GM21528 (cell line): Measurements from ENCODE around the gene TRPV5.

Source experiments
- ATAC-seq: cut with Tn5 transposase; IDR thresholded peaks from one replicate; pipeline ENCODE4 v1.9.1; 2021; ENCODE audit warnings: mild to moderate bottlenecking, moderate library complexity; ENCODE audit not compliant: unreplicated experiment, low FRiP score

TRPV5 gene

DNA sequence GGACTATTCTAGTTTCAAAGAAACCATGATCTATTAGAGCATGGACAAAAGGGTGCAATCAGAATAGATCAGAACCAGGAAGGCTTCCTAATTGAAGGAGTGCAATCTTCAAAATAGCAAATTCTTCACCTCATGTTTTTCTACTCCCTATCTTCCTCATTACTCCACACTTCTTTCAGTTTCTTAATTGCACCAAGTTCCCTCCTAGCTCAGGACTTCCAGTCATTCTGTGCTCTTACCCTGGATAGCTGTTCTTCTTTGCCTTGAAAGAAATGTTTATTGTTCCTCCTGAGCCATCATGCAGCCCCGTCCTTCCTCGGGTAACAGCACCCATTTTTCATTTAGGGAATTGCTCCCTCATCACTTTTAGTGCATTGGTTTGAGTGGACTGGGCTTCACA, 23.1 kb downstream of the TRPV5 start:
- no peak for ATAC-seq

DNA sequence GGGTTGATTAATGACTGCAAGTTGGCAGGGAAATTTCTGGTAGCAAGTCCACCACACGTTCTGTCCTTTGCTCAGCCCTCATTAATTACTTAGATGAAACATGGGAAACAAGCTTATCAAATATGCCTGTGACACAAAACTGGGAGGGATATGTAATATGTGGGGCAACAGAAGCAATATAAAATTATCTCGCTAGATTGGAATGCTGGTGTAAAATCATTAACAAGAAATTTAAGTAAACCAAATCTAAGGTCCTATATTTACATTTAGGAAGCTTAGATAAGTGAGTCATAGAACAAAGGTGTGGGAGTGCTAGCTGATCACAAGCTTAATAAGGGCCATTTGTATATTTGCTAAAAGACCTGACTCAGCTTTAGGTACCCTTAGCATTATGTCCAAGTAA, 23.5 kb downstream of the TRPV5 start:
- no peak for ATAC-seq

DNA sequence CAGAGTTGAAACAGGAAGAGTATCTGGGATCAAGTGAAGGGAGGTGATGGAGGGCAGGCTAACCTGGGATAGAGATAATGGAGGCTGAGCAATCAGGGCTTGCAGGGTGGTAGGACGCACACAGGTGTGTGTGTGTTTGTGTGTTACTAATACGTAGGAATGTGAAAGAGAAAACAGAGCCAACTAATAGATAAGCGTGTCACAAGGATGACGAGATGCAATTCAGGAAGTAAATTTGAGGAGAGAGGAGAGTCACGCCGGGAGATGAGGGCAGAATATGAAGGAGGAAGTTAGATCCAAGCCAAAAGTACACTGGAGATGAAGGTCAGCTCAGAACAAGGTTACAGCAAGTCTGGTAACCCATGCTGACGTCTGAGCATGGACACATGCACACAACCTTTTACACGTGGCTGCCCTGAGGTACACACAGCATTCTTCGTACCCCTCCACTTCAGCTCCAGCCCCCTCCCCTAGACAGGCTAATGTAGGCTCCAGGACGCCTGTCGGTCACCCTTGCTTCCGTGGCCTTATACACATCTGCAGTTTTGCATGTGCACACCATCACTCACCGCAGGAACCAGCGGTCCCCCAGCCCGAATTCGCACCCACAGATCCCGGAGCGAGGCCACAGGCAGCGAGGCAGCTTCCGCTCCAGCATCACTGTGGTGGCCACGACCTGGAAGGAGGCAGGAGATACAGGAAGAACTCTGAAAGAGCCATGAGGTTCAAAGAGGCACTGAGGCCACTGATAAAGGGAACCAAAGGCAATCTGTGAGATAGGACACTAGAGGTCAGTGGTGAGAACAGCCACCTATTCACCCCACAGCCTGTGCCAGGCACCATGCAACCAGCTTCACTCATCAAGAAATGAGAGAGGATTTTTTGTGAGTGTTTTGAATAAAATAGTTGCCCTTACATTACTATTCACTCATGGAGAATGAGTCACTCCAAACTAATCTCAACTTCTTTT, 24.3 kb downstream of the TRPV5 start:
- ATAC-seq = no peak

DNA sequence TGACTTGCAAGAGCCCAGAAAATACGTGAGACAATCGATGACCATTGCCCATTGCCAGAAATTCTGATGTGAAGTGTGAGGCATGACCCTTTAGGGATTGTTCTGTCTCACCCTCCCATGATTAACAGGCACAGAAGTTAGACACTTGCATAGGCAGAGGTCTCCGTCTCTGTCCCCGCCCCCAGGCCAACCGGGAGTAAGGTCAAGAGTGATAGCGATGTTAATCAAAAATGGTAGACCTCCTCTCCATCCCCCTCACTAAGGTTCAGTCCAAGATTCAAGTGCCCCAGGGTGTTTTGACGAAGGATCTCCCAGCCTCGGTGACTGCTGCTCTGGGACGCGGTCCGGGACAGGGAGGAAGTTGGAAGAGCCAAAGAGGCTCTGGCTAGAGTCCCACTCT, 25.3 kb downstream of the TRPV5 start:
- ATAC-seq = no peak

DNA sequence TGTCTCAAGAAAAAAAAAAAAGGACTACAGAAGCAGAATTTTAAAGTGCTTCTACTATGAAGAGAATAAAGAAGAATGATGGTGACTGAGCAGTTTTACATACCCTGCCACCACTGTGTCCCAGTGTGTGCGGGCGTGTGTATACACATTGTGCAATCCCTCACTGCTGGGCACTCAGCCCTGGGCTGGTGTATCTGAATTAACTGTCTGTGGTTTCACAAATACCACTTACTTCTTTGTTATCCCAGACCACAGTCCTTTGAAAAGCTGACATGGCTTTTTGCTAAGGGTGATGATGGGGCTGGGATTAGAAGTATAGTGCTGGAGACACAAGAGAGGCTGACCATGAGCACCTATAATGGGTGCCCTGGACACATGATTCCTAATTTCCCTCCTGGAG, 26.9 kb downstream of the TRPV5 start:
- ATAC-seq = no peak

DNA sequence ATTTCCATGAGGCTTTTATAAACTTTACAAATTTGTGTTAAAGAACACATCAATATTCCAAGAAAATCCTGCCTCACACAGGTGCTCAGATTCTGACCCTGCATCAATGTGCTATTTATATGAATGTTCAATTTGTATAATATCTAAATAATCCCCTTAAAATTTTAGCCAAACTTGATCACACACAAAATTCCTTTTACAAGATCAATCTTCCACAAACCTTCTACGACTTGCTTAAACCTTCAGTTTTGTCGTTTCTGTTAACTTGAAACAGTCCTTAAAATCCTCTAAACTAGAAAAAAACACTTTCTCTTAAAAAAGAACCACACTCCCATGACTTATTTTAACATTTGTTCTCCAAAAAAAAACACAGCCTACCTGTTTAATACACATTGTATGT, 27.8 kb downstream of the TRPV5 start:
- no peak for ATAC-seq

DNA sequence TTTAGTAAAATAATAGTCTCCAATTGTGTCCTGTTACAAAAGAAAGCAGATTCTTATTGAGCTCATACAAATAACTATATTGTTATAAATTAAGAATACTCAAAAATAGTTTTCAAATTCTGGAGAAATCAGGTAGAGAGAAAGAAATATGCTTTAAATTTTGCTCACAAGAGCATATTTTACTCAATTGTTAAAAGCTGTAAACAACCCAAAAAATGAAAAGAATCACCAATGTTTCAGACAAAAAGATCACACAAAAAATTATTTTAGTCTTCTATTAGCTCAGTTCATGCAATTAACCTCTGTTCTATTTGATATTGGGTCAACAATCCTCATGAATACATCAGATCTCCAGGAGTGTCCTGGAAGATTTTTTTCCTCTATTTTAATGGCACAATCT, 29.4 kb downstream of the TRPV5 start:
- ATAC-seq = no peak

DNA sequence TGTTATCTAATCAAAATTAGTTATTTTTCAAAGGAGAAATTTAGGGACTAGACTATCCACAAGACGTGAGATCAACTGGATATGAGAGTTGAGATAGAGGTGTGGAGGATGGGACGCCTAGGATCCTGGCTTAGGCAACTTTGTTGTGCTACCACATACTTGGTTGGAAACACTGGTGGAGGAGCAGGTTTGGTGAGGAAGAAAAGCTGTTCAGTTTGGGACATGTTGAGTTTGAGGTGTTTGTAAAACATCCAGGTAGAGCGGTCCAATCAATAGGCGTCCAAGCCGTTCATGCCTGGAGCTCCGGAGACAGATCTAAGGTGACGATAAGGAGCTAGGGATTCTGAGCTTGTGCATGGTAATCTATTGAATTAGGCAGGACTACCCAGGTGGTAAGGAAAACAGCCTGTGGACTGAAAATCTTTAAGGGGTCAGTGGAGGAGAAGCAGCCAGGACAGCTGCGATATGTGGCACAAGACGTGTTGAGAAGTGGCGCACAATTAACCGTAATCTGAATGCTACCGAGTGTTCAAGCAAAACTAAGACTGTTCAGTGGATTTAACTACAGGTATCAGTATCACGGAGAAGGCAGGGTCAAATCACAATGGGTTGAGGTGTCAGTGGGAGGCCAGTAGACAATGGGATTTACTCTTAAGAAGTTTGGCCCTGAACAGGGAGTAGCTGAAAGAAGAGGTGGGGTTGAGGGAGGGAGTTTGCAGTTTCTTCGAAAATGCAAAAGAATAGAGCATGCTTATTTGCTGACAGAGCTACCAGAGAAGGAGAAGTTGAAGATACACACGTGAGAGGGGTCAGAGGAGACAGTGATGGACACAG, 31.9 kb downstream of the TRPV5 start:
- no peak for ATAC-seq

DNA sequence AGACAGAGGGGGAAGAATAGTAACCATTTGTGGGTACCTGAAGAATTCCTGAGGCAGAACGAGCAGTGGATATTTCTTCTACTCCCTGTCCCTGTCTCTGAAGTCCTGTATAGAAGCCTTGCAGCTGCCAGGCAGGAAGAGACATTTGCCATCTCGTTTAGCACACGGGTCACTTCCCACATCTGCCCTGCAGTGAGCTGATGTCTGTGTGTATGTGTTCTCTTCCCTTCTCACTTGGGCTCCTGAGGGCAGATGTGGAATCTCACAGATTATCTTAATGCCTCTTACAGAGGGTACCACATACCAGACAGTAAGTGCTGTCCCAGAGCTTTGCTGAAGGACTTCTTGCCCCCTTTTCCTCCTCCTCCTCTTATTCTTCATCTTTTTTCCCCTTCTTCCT, 33.9 kb downstream of the TRPV5 start:
- ATAC-seq = no peak

DNA sequence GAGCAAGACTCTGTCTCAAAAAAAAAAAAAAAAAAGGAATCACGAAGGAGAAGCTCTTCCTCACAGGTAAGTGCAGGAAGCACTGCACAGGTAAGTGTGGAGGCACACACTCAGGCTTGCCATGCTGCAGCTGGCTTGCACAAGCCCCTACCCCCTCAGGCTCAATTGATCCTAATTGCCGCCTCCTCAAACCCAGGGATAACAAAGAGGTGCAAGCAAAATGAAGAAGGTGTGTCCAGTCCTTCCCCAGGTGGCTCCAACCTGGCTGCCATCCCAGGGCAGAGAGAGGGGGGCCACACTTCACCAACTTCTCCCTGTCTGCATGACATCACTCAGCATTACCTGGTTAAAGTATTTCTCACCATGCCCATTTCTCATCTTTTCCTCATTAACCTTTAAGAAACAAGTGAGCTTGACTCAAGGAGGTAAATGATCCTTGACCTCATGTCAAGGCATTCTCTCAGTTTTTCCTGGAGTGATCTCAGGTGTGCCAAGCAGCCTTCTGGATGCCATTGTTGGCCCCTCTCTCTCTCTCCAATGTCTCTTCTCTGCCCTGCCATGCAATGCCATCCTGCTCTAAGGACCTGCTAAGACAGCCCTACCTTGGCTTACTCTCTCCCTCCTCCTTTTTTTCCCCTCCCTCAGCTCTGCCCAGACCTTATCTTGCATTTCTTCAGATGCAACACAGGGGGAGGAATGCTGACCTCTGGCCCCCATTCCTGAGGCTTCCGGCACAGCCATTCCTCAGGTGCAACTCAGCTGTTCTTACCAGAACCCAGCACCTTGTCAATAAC, 35.0 kb downstream of the TRPV5 start:
- ATAC-seq = no peak

DNA sequence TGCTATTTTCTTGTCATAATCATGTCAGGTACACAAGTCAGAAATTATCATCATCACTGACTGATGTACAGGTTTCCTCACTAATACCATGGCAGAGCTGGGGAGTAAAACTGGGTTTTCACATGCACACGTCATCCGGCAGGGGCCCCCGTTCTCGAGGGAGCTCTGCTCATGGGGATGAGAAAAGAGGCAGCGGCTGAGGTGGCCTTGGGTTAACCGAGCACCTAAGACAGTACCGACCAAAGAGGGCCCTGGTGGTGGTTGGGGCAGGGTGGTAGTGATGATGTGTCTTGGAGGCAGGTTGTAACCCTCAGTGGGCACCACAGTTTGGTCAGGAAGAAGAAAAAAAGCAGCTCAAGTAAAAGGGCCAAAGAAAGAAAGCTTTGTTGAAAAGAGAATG, 35.9 kb downstream of the TRPV5 start:
- ATAC-seq = no peak

DNA sequence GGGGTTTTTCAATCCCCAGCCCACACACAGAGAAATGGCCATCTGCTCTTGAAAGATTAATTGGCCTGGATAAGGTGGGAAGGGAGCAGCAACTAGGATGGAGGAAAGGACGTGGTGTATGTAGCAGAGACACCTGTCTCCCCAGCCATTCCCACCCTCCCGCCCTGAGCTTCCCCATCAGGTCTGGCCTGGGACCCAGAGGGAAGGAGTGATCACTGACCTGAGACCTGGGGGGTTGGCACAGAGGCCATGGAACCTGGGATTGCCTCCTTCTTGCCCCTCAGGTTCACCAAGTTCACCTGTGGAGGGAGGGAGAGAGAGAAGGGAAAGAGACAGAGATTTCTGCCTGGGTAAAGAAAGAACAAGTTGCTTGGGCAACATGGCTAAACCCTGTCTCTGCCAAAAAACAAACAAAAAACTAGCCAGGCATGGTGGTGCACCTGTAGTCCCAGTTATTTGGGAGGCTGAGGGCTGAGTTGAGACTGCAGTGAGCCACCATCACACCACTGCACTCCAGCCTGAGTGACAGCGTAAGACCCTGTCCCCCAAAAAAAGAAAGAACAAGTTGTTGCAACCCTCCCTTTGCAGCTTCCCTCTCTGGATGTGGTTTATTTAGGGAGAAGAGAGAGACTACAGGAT, 36.7 kb downstream of the TRPV5 start:
- ATAC-seq = no peak

DNA sequence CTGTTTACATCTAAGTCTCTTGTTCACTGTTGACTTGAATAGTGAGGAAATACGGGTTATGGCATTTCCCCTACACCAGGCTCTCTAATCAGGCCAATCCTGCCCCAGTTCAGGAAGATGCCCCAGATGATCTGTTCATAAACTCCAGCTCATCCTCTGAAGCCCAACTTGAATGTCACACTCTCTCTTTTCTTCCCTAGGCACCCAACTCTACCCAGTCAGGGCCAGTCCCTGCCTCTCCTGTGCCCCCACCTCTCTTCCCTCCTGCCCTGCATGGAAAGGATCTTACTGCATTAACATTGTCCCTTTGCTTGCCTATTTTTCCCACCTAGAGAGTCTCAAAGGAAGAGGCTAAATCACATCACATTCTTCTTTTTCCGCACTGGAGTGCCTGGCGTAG, 37.4 kb downstream of the TRPV5 start:
- no peak for ATAC-seq

DNA sequence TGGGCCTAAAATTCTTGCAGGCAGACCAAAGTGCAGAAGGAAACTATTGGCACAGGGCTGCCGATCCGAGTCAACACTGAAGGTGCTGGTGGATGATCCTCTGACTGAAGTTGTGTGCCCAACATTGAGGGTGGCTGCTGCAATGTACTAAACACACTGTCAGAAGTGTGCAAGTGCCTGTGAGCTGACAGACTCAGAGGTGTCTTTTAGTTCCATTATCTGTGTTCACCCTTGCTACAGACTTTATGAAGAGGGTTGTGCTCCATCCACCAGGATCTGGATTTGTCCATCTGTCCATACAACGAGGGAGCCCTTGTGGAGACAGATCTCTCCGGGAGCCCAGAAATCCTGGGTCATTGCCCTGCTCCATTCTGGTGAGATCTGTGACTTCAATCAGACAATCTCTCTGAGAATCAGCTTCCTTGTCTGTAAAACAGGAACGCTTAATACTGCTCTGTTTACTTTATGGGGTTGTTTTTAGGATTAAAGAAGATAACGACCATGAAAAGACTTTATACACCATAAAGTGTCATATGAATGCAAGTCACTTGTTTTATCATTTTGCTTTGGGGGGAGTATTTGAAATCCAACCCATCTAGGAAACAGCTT, 38.5 kb downstream of the TRPV5 start:
- ATAC-seq = no peak

DNA sequence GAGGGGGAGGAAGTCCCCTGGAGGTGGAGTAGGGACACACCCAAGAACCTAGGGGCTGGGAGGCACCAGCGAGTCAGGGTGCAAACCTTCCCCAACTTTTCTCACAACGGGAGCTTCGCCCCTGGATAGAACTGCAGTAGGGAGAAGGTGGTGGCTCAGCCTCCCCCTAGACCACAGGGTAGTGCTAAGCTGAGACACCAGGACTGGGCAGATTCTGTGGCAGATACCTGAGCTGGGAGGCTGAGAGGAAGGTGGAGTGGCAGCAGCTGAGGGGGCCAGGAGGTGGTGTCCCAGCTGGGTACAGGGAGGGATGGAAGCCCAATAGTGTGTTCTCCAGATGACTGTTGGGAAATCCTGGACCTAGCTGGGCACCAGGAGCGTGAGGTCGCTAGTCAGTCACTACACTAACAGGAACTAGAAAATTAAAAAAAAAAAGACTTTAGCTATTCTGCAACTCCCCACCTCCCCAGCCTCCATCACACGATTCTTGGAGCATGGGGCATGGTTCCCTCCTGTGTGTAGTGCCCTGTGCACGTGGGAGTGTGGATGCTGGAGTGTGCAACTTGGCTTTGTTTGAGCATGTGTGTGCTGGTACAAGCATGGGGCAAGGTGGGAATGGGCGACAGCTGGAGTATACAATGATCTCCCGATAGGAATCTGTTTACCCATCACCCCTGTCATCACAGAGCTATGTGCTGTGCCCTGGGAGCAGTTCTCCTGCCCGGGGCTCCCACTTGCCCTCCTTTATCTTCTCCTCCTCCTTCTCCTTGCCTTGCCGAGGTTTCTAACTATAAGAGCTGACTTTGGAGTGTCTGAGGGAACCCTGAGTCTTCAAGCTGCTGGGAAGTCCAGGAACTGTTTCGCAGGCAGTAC, 39.2 kb downstream of the TRPV5 start:
- ATAC-seq = no peak

DNA sequence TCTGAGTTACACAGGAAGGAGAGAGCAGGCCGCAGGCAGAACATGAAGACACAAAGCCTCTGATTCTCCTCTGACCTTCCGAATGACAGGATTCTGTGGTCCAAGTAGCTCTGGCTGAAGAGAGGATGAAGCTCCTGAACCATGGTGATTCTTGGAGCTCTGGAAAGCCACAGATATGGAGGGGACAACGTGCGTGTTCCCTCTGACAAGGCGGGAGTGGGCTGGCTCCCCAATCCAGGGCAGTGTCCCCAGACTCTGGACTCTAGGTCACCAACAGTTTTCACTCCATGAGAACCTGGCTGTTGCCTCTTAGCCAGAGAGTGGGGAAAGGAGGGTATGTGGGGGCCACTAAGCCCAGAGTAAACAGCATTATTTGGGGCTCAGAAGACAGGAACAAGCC, 40.6 kb downstream of the TRPV5 start:
- no peak for ATAC-seq

DNA sequence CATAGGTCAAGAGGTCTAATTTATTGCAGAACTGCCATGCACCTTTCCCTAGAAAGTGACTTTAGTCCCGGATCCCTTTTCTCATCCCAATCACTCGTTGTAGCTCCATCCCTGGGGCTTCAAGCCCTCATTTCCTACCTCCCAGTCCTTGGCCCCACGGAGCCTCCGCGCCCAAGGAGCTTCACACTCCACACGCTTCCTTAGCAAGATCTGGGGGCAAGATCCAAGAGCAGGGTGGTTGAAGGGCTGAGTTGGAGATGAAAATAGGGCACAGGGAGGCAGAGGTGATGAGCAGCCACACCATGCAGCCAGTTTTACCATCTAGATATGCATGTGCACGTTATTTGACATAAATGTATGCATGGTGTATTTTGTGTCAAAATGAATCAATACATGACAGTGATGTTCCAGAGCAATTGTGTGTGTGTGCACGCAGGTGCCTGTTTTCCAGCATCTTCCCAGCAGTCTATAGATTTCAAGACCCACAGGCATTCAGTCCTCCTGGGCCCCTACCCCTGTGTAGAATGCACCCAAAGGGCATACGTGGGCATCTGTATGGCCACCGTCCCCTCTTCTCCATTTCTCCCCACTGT, 42.0 kb downstream of the TRPV5 start:
- ATAC-seq = no peak

DNA sequence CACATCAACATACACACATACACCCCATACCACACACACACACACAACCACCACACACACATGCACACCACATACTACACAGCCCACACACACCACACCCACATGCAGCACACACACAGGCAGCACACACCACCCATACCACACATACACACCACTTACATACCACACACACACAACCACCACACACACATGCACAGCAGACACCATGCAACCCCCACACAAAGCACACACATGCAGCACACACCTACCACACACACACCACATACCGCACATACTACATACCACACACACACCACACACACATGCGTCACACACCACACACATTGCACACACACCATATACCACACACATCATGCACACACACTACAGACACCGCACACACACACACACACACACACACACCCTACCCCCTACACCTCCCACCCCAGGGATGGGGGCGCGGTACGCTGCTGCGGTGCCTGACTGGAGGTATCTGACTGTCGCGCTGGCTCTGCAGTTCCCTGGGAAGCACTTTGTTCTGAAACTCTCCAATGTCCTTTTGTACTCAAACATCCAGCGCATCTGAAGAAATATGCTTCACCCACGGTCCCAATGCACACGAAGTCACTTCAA, 42.6 kb downstream of the TRPV5 start:
- ATAC-seq = no peak
